HG03558 (cell line): Measurements from ENCODE around the gene LRRC58.

Source experiments
- ATAC-seq: cut with Tn5 transposase; IDR thresholded peaks from one replicate; pipeline ENCODE4 v1.9.1; 2021; ENCODE audit warnings: moderate number of reproducible peaks; ENCODE audit not compliant: unreplicated experiment; ENCODE audit errors: extremely low read depth

Gene LRRC58

GRCh38 chr3:120281261-120281660 is 67.9 kb downstream of the LRRC58 start:
- ATAC-seq: no peak

- no peak for ATAC-seq
These were observed 68.6 kb downstream of the LRRC58 start for GRCh38 chr3:120280566-120280965.

- ATAC-seq: no peak
These were observed 69.1 kb downstream of the LRRC58 start for GRCh38 chr3:120280026-120280425.

- no peak for ATAC-seq
These were observed 72.4 kb downstream of the LRRC58 start for GRCh38 chr3:120276767-120277166.

GRCh38 chr3:120275618-120276017 is 73.5 kb downstream of the LRRC58 start:
- ATAC-seq: no peak

- ATAC-seq: no peak
These were observed 74.4 kb downstream of the LRRC58 start for GRCh38 chr3:120274739-120275167.
